HG03108 (cell line): ENCODE data around the gene GAGE12J.
"Not testable (repeated sequence)": the region's sequence is repeated elsewhere in the genome, so short reads cannot be mapped to it uniquely, and the experiment has no call there.

Experiments used
- ATAC-seq: cut with Tn5 transposase; IDR thresholded peaks from one replicate; pipeline ENCODE4 v1.9.1; 2021; ENCODE audit warnings: moderate library complexity; ENCODE audit not compliant: unreplicated experiment

The GAGE12J gene, protein sequence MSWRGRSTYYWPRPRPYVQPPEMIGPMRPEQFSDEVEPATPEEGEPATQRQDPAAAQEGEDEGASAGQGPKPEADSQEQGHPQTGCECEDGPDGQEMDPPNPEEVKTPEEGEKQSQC

DNA sequence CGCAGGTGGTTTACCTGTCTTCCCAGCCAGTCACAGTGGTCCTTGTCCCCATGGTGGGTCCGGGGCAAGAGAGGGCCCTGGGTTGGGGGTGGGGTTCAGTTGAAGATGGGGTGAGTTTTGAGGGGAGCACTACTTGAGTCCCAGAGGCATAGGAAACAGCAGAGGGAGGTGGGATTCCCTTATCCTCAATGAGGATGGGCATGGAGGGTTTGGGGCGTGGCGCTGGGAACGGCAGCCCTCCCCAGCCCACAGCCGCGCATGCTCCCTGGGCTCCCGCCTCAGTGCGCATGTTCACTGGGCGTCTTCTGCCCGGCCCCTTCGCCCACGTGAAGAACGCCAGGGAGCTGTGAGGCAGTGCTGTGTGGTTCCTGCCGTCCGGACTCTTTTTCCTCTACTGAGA is at the start of gene GAGE12J:
Gene GAGE12J, plus strand, starts transcription at position 301 of the 400 bp plus-strand sequence. CDS start 1,157 bp downstream, outside the sequence.
- not testable (repeated sequence) for ATAC-seq

- ATAC-seq, result no peak
These were observed 49.4 kb upstream of the GAGE12J start for GRCh38 chrX:49272421-49272820.

DNA sequence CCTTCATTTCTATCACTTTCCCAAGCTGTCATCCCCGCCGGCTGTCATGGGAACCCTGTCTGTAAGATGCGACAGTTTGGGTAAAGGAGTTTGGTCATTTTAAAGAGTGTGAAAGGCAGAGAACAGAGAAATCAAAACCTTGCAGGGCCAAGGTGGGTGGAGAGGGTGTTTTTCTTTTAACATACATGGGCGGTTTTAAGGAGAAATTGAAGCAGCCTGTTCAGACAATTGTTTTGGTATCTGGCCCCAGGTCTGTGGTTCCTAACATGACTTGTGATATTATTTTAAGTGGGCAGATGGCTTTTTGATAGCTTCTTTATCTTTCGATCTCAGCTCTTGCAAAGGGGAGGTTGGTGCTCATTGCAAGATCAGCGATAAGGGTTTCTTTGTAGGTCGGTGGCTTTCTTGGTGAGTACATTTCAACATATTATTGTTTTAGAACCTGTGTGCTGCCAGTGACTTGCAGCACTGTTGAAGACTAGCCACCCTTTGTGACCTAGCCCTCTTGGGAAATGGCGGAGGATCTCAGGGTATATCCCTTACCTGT is 48.6 kb upstream of the GAGE12J start:
- no peak for ATAC-seq

DNA sequence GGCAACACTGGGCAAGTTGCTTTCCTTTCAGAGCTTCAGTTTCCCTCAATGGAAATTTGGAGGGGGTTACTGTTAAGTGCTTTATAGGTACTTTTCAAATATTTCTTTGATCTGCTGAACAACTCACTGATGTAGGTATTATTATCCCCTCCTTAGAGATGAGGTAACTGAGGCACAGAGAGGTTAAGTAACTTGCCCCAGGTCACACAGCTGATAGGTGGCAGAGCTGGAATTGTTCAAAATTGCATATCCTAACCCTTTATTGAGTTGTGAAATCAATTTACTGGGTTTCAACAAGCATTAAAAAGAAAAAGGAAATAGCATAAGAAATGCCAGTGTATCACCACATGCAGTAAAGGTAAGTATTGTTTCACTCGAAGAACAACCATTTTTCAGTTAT is 45.6 kb upstream of the GAGE12J start:
- no peak for ATAC-seq

DNA sequence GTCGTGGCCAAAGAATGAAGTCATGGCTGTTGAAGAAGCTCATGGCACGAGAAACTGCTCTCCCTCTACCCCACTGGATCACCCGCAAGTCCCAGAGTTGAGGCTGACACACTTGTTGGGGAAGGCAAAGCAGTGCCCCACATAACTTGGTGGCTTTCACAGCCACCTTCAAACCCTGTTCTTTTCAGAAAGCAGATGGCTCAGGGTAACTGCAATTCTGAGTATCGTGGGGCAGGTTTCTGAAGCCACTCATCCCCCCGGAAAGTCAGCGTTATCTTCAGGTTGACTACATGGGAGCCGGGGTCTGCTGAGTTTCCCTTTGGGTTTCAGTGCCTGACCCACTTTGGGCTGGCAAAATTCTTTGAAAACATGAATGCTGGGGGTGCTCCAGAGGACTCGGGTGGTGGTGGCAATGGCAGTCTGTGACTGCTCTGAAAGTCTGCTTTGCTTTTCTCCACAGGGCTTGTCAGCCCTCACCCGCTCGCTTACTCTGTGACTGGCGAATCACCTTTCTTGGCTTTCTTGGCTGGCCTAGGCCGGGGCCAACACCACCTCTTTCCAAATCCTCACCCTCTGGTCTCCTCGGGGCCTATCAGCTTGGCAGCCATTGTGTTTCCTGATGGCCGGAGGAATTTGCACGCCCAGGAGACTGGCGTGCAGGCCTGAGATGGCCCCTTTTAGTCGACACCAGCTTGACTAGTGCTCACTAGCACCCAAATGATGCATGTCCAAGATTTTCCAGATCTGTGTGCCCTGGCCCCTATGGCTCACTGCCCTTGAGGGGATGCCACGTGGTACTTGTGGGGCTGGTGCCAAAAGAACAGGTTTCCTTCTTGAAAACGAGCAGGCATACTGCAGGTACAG is 44.9 kb upstream of the GAGE12J start:
- no peak for ATAC-seq

DNA sequence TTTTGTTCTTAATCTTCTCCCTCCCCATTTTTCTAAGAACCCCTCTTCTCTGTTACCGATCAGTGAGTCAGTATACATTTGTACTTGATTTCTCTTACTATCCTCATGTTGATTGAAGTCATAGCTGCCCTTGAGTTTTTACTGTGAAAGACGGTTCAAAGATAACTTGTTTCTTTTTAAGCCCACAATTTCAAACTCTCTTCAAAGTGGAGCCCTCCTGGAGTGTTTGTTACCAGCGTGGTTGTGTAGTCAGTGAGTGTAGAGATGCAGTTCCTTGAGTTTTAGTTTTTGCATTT is 44.4 kb upstream of the GAGE12J start:
- no peak for ATAC-seq

DNA sequence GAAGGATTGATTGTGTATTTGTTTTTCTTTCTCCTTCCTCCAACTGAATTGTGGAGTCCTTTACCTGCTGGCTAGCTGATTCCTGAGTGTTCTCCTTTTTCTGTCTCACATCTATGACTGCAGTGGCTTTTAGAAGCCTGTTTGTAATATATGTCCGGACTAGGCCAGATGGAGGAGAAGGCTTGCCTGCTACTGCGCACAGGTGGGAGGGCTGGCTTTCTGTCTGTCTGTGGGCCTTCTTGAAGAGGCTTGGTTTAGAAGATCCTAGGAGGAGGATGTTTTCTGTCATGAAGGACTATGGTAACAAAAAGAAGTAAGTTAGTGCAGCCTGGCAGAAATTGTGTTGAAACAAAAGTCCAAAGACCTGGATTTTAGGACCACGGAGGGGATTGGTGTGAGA is 43.8 kb upstream of the GAGE12J start:
- ATAC-seq, result no peak

DNA sequence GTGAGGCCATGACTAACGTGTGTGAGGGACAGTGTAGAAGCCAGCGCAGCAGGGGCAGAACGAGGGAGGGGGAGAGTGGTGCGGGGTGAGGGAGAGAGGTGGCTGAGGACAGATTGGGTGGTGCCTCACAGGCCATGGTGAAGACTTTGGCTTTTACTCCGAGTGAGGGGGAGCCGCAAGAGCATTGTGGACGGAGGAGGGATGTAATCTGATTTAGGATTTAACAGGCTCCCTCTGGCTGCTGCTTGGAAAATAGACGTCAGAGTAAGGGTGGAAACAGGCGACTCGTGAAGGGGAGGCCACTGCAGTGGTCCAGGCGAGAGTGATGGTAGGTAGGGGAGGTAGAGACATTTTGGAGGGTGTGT is 39.2 kb upstream of the GAGE12J start:
- ATAC-seq, result no peak

GRCh38 chrX:49284212-49284611 is 37.6 kb upstream of the GAGE12J start:
- ATAC-seq, result no peak

- no peak for ATAC-seq
These were observed 35.7 kb upstream of the GAGE12J start for GRCh38 chrX:49286136-49286535.

- no peak for ATAC-seq
These were observed 35.3 kb upstream of the GAGE12J start for GRCh38 chrX:49286581-49286980.

DNA sequence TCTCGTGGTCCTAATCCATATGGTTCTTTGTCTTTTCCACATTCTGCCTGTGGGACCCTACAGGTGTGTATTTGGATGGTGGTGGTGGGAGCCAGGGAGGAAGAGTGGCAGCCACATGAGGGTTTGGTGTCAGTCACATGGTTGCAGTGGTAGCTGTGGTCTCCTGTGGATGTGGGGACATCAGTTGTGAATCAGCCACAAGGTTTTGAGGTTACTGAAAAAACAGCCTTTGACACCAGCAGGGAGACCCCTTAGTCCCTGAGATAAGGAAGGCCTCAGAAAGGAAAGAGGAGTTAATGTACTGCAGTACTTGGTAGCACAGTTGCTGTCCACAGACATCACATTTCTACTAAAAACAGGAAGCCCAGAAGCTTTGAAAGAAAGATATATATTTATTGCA is 34.2 kb upstream of the GAGE12J start:
- ATAC-seq, result no peak

- no peak for ATAC-seq
These were observed 31.6 kb upstream of the GAGE12J start for GRCh38 chrX:49290215-49290614.

GRCh38 chrX:49291615-49292337 is 30.1 kb upstream of the GAGE12J start:
- no peak for ATAC-seq

GRCh38 chrX:49292400-49293362 is 29.2 kb upstream of the GAGE12J start:
- ATAC-seq, result no peak

DNA sequence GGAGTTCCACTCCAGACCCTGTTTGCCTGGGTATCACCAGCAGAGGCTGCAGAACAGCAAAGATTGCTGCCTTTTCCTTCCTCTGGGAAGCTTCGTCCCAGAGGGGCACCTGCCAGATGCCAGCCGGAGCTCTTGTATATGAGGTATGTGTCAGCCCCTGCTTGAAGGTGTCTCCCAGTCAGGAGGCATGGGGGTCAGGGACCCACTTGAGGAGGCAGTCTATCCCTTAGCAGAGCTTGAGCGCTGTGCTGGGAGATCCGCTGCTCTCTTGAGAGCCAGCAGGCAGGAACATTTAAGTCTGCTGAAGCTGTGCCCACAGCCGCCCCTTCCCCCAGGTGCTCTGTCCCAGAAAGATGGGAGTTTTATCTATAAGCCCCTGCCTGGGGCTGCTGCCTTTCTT is 22.5 kb upstream of the GAGE12J start:
- ATAC-seq, result not testable (repeated sequence)

GRCh38 chrX:49300703-49301102 is 21.1 kb upstream of the GAGE12J start:
- no peak for ATAC-seq

DNA sequence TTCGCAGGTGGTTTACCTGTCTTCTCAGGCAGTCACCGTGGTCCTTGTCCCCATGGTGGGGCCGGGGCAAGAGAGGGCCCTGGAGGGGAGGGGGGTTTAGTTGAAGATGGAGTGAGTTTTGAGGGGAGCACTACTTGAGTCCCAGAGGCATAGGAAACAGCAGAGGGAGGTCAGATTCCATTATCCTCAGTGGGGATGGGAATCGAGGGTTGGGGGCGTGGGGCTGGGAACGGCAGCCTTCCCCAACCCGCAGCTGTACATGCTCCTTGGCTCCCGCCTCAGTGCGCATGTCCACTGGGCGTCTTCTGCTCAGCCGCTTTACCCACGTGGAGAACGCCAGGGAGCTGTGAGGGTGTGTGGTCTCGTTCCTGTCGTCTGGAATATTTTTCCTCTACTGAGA is 18.5 kb upstream of the GAGE12J start, which contains the start of gene GAGE10:
Gene GAGE10, plus strand, starts transcription at position 301 of the 400 bp plus-strand sequence. CDS start 1,214 bp downstream, outside the sequence.
- ATAC-seq, result no peak

DNA sequence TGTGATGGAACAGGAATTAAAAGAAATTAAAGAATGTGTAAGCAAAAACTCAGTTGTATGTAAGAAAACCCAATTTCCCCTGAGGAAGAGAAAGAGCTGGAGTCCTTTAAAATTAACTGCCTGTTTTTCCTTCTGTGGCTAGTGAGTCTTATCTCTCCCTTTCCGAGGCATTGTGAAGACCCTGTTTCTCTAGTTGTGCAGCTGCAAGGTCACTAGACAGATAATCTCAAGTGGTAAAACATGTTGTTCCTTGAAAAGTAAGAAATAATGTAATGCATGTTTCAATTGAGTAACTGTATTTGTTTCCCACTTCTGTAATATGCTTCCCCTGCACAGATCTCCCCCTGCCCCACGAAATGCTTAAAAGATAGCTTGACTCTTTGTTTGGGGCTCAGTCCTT is 14.1 kb upstream of the GAGE12J start:
- not testable (repeated sequence) for ATAC-seq

DNA sequence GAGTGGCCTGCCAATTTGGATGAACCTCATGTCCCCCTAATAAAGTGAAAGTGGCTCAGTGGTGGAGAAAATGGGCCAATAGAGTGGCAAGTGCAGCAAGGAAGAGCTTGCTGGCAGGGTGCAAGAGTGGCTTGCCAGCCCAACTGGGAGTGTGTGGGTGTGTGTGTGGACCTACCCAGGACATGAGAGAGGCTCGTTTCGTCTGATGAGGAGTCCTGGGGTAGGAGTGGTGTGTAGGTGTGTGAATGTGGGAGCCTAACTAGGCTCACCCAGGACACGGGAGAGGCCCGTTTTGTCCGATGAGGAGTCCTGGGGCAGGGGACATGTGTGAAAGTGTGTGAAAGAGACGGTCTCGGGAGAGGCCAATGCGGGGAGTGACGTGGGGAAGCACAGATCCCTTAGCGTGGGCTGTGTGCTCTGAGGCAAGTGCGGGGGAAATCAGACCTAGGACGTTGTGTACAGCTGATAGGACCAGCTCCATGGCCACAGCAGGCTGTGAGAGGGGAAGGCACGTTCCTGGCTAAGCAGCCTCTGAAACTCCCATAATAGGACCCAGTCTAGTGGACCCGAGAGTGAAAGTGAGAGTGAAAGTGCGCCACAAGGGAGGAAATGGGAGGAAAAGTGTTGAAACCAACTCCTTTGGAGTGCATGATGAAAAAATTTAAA is 13.1 kb upstream of the GAGE12J start:
- ATAC-seq, result no peak
